ENCODE results near the gene STARD3NL. TPM values are rescaled to one million over a fixed set of nuclear protein-coding genes. Genes with fewer than 3 reads are reported as not detected.
"Not testable (repeated sequence)": the region's sequence is repeated elsewhere in the genome, so short reads cannot be mapped to it uniquely, and the experiment has no call there.

STARD3NL gene
- total RNA-seq, 1 experiment from 2014 or later: 165 TPM

GRCh38 chr7:38222481-38223096 lies 44.5 kb downstream of the STARD3NL start:
- DNase-seq (ENCODE audit: low read depth): peak; percentile 60

- DNase-seq (ENCODE audit: low read depth): no peak
These were observed 45.3 kb downstream of the STARD3NL start for GRCh38 chr7:38223306-38223705.

DNA sequence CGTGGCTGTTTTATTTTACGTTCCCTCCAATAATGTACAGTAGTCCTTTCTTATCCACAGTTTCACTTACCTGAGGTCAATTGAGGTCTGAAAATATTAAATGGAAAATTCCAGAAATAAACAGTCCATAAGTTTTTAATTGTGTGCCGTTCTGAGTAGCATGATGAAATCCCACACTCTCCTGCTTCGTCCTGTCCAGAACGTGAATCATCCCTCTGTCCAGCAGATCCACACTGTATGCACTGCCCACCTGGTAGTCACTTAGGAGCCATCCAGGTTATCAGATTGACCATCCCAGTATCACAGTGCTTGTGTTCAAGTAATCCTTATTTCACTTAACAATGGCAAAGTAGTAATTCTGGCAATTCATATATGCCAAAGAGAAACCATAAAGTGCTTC lies 46.3 kb downstream of the STARD3NL start:
- DNase-seq (ENCODE audit: low read depth): no peak

DNA sequence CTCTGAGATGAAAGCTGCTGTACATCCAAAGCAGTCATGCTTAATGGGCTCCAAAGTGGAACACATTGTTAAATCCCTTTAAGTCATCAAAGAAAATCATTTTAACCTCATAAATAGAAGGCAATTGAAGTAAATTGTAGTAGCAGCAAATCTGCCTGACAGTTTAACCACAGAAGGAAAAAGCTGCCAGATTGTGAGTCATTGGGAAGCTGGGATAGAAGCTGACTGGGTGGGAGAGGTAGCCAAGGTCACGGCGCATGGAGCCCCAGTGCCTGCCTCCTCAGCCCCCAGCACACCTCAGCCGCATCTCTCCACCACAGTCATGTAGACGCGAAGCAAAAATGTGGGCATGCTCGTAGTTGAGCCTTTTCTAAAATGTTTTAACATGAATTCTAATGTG lies 51.3 kb downstream of the STARD3NL start:
- DNase-seq (ENCODE audit: low read depth): peak; percentile 83

DNA sequence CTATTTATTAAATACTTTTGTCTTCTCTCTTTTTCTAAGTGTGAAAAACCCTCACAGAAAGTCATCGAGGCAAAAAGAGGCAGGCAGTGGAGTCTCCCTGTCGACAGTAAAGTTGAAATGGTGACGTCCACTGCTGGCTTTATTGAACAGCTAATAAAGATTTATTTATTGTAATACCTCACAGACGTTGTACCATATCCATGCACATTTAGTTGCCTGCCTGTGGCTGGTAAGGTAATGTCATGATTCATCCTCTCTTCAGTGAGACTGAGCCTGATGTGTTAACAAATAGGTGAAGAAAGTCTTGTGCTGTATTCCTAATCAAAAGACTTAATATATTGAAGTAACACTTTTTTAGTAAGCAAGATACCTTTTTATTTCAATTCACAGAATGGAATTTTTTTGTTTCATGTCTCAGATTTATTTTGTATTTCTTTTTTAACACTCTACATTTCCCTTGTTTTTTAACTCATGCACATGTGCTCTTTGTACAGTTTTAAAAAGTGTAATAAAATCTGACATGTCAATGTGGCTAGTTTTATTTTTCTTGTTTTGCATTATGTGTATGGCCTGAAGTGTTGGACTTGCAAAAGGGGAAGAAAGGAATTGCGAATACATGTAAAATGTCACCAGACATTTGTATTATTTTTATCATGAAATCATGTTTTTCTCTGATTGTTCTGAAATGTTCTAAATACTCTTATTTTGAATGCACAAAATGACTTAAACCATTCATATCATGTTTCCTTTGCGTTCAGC lies 52.0 kb downstream of the STARD3NL start:
- DNase-seq (ENCODE audit: low read depth): no peak

- DNase-seq (ENCODE audit: low read depth): peak; percentile 66
These were observed 54.7 kb downstream of the STARD3NL start for GRCh38 chr7:38232502-38233366.

- not testable (repeated sequence) for DNase-seq (ENCODE audit: low read depth)
These were observed 56.7 kb downstream of the STARD3NL start for GRCh38 chr7:38234759-38235158.

GRCh38 chr7:38235606-38236005 lies 57.6 kb downstream of the STARD3NL start:
- DNase-seq (ENCODE audit: low read depth): no peak

DNA sequence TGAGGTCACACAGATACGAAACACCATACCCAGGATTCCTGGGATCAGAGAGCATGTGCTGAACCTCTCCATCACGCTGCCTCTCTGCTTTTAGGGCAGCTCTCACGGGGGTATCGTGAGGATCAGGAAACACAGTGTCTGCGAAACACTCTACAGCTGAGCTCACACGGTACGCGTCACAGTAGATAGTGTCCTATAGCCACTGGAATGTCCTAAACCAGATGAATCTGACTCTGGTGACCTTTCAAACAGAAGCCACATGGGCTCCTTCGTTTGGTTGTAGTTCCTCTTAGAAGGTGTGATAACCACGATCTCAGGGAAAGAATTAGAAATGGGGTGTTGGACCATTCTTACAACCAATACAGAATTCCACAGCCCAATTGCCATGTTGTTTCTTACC lies 61.1 kb downstream of the STARD3NL start:
- not testable (repeated sequence) for DNase-seq (ENCODE audit: low read depth)

DNA sequence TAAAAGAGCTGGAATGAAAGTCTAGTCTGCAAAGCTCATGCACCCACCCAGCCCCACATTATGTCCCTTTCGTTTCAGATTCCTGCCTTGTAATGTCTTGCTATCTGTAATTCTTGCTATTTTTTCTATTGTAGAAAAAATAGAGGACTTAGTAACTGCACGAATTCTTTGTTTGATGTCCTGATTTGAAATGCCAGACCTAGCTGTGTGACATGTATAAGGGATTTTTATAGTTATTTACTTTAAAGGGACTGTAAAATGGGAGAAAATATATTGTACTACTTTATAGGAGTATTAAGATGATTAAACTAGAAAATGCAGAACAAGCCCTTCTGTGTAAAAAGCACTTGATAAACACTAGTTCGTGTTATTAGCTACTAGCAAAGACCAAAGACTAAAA lies 63.0 kb downstream of the STARD3NL start:
- no peak for DNase-seq (ENCODE audit: low read depth)

DNA sequence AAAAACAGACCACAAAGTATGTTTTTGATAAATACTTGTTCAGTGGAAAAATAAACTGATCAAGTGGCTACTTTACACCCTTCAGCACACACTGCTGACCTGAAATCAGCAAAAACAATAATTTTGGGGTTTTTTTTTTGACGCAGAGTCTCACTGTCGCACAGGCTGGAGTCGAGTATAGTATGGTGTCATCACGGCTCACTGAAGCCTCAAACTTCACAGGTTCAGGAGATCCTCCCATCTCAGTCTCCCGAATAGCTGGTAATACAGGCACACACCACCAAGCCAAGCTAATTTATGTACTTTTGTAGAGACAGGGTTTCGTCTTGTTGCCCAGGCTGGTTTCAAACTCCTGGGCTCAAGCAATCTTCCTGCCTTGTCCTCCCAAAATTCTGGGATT lies 64.8 kb downstream of the STARD3NL start:
- DNase-seq (ENCODE audit: low read depth): no peak

DNA sequence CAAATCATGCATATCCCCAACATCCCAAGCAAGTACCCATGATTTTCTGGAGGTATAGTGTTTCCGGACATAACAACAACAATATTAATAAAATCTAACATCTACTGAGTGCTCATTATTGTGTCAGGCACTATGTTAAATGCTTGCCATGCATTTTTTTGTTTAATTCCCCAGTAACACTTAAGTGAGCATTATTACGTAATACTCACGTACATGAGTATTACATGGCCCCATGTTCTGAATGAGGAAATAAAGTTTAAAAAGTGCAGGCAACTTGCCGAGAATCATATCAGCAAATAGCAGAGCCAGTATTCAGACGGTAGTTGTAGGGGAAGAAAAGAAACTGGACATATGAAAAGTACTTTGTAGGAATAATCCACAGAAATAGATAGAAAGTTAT lies 65.3 kb downstream of the STARD3NL start:
- DNase-seq (ENCODE audit: low read depth): not testable (repeated sequence)

- no peak for DNase-seq (ENCODE audit: low read depth)
These were observed 66.5 kb downstream of the STARD3NL start for GRCh38 chr7:38244516-38244915.

DNA sequence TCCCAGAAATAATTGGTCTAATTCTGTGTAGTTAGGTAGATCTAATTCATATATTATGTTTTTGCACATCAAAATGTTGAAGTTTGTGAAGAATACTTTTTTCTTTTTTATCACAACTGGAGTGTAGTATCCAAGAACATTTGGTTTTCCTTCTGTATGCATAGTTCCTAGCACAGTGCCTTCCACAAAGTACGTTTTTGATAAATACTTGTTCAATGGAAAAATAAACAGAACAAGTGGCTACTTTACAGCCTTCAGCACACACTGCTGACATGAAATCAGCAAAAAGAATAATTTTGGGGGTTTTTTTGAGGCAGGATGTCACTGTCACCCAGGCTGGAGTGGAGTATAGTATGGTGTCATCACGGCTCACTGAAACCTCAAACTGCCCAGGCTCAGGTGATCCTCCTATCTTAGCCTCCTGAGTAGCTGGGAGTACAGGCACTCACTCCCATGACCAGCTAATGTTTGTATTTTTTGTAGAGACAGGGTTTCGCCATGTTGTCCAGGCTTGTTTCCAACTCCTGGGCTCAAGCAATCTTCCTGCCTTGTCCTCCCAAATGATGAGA lies 67.4 kb downstream of the STARD3NL start:
- no peak for DNase-seq (ENCODE audit: low read depth)

DNA sequence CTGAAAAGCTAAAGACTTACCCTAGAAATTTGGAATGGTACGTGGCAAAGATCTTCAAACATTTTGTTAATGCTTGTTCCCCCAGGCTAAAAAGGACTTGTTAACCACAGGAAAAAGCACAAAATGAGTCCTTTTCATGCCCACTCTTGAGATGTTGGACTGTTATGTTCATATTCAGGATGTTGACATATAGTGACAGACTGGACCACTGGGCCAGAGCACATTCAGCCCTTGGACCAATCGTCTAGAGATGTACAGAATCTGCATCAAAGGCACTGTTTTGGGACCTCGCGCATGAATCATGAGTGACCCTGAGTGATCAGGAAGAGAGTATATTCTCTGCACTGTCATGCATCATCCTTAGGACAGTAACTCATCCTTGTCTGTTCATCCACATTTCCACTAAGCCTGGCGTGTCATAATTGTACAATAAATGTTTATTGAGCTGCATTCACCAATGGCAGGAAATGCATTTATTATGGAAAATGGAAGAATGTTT lies 70.1 kb downstream of the STARD3NL start:
- DNase-seq (ENCODE audit: low read depth): no peak

GRCh38 chr7:38249849-38250248 lies 71.8 kb downstream of the STARD3NL start:
- DNase-seq (ENCODE audit: low read depth): not testable (repeated sequence)

GRCh38 chr7:38257350-38257677 lies 79.3 kb downstream of the STARD3NL start:
- no peak for DNase-seq (ENCODE audit: low read depth)

DNA sequence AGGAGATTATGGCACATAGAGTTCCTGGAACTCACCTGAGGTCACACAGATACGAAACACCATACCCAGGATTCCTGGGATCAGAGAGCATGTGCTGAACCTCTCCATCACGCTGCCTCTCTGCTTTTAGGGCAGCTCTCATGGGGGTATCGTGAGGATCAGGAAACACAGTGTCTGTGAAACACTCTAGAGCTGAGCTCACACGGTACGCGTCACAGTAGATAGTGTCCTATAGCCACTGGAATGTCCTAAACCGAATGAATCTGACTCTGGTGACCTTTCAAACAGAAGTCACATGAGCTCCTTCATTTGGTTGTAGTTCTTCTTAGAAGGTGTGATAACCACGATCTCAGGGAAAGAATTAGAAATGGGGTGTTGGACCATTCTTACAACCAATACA lies 81.1 kb downstream of the STARD3NL start:
- DNase-seq (ENCODE audit: low read depth): not testable (repeated sequence)

- peak; percentile 15 for DNase-seq (ENCODE audit: low read depth)
These were observed 83.6 kb downstream of the STARD3NL start for GRCh38 chr7:38261601-38262000.

- not testable (repeated sequence) for DNase-seq (ENCODE audit: low read depth)
These were observed 84.0 kb downstream of the STARD3NL start for GRCh38 chr7:38262026-38262425.

DNA sequence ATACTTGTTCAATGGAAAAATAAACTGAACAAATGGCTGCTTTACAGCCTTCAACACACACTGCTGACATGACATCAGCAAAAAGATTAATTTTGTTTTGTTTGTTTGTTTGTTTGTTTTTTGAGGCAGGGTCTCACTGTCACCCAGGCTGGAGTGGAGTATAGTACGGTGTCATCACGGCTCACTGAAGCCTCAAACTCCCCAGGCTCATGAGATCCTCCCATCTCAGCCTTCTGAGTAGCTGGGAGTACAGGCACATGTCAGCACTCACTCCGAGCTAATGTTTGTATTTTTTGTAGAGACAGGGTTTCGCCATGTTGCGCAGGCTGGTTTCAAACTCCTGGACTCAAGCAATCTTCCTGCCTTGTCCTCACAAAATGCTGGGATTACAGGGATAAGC lies 84.5 kb downstream of the STARD3NL start:
- no peak for DNase-seq (ENCODE audit: low read depth)

- not testable (repeated sequence) for DNase-seq (ENCODE audit: low read depth)
These were observed 85.2 kb downstream of the STARD3NL start for GRCh38 chr7:38263274-38263673.
